GM19324 (cell line): ENCODE measurements around the gene ZDHHC14.

ENCODE experiments used
- ATAC-seq: cut with Tn5 transposase; IDR thresholded peaks from one replicate; pipeline ENCODE4 v1.9.1; 2021; ENCODE audit warnings: mild to moderate bottlenecking, moderate library complexity; ENCODE audit not compliant: unreplicated experiment, low FRiP score

Gene ZDHHC14

GRCh38 chr6:157721830-157722229, 340.8 kb downstream of the ZDHHC14 start:
- ATAC-seq: no peak

GRCh38 chr6:157723376-157723775, 342.4 kb downstream of the ZDHHC14 start:
- no peak for ATAC-seq

- no peak for ATAC-seq
Observed at GRCh38 chr6:157724138-157724820, 343.3 kb downstream of the ZDHHC14 start.

- no peak for ATAC-seq
Observed at GRCh38 chr6:157724960-157725741, 344.2 kb downstream of the ZDHHC14 start.

- no peak for ATAC-seq
Observed at GRCh38 chr6:157725836-157726235, 344.8 kb downstream of the ZDHHC14 start.

GRCh38 chr6:157726892-157727628, 346.1 kb downstream of the ZDHHC14 start:
- no peak for ATAC-seq
